ENCODE measurements around the gene ATF6.

GRCh38 chr1:161999301-162000052 lies 233.4 kb downstream of the ATF6 start:
- TF ChIP-seq, protein P1, sequence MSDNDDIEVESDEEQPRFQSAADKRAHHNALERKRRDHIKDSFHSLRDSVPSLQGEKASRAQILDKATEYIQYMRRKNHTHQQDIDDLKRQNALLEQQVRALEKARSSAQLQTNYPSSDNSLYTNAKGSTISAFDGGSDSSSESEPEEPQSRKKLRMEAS (IDR thresholded peaks at IDR 0.05; ENCODE audit: low read depth, low read length) = no peak
- TF ChIP-seq POLR2A (IDR thresholded peaks at IDR 0.05; ENCODE audit: extremely low read depth, insufficient read length) (no peak), CTCF (IDR thresholded peaks at IDR 0.05; ENCODE audit: low read depth, low read length) (no peak), MYC (IDR thresholded peaks at IDR 0.05; ENCODE audit: low read depth, low read length) (no peak)

Measured in NB4 (cell line).